A673 (cell line): ENCODE measurements around the gene SMARCA4.

Experiments
- CTCF ChIP-seq: fragments of 300-800, 200-600 bp; sonication (generic); conservative IDR thresholded peaks from 2 replicates; pipeline ENCODE4 v1.5.1; 2017; ENCODE audit warnings: low read depth, mild to moderate bottlenecking, antibody characterized with exemption, low read length, moderate library complexity, mixed read lengths
- EZH2 ChIP-seq: fragments of 200-600 bp; sonication (generic); IDR thresholded peaks from 2 replicates; pipeline ENCODE4 v1.6.1; 2017; ENCODE audit warnings: borderline replicate concordance, low read depth, mild to moderate bottlenecking, mixed read lengths, antibody characterized with exemption, low read length; ENCODE audit not compliant: poor library complexity, severe bottlenecking

DNA sequence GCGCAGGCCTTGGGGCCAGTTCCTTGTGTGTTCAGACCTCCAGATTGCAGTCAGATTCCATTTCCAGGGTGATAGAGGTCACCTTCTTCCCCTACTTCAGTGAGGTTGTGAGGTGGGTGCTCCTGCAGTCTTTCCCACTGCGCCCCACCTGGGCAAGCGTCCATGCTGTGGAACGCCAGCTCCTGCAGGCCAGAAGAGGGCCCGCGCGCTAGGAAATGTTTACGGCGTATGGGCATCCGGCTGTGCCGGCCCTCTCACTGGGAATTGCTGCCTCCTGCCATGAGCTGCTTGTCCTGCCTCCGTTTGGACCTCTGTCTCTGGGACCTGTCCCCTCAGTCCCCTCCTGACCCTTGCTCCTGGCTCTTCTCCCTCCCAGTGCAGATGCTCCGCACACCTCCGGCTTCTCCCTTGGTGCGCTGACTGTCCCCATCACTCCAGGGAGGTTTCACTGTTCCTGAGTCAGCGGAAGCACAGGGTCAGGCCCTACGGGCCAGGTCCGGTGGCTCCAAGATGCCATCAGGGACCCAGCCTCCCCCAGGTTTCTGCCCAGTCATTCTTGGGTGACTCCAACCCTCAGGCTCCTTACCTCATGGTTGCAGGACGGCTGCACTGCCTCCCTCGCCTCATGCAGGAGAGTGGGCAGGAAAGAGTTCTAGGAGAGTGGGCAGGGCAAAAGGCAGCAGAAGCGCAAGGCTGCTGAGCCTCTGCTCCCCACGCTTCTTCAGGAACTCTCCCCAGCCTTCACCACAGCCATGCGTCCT is 56.6 kb downstream of the SMARCA4 start:
- TF ChIP-seq CTCF (no peak), EZH2 (no peak)
